HCT116 (cell line): Measurements from ENCODE around the gene SIDT1. TPM values are rescaled to one million over a fixed set of nuclear protein-coding genes. Genes with fewer than 3 reads are reported as not detected.

Experiments used
- ATAC-seq: fragments of 200-7000 bp; cut with Tn5 transposase; 2 replicates; pipeline ENCODE4 v1.9.1; 2020; ENCODE audit warnings: mild to moderate bottlenecking, moderate library complexity
- BruUV-seq: library from RNA; stranded (reverse); fragments of 400-500 nt; replicated peaks from 2 replicates; lab custom pipeline; 2021; lab: Mats Ljungman, UMichigan
- CTCF ChIA-PET: fragments of 300-600 bp; sonication (Branson Sonifier 250); formaldehyde crosslinking; loops from one replicate; lab custom pipeline; 2021; ENCODE audit warnings: antibody characterized with exemption; lab: Charles Lee
- POLR2A ChIA-PET: fragments of 300-600, 350-600 bp; sonication (Branson Sonifier 250); formaldehyde crosslinking; loops from one replicate; lab custom pipeline; 2021; ENCODE audit warnings: antibody characterized with exemption; lab: Charles Lee
- RAD21 ChIA-PET, 2 experiments: fragments of 300-600 bp; sonication (Branson Sonifier 250); formaldehyde crosslinking; loops; one replicate each; lab custom pipeline; 2023; ENCODE audit warnings: low total read pairs in 2 of 2; ENCODE audit not compliant: uncharacterized antibody in 2 of 2, unreplicated experiment in 2 of 2, low non-redundant PET in 1 of 2; lab: Charles Lee
- DNase-seq: peaks from one replicate; pipeline ENCODE4 v3.0.0-alpha.2; 2010; ENCODE audit warnings: low read depth, low spot score
- H2AFZ ChIP-seq: fragments of 200-600 bp; shearing (Covaris generic), sonication (generic); 2 replicates; pipeline ENCODE4 v1.6.1; 2017; ENCODE audit warnings: low read depth, mixed run types, mixed read lengths, antibody characterized with exemption, low read length; ENCODE audit not compliant: poor library complexity, severe bottlenecking
- H3K27ac ChIP-seq: 2 replicates; pipeline ENCODE4 v1.5.1; 2012; ENCODE audit warnings: low read depth, low read length
- H3K27me3 ChIP-seq: fragments of 200-600 bp; sonication (generic); 2 replicates; pipeline ENCODE4 v1.6.1; 2016; ENCODE audit warnings: mixed run types, low read length, mixed read lengths; ENCODE audit not compliant: insufficient read depth
- H3K36me3 ChIP-seq, 2 experiments: fragments of 200-500 bp in 1 of 2; fragments of 200-600 bp in 1 of 2; sonication (Bioruptor generic) in 1 of 2; sonication (generic) in 1 of 2; 2 replicates each; pipeline versions ENCODE4 v1.5.1 to v1.6.1; 2014 to 2016; ENCODE audit warnings: low read length in 2 of 2, inconsistent platforms in 1 of 2, mixed read lengths in 1 of 2, mixed run types in 1 of 2; ENCODE audit not compliant: insufficient read depth in 2 of 2, control insufficient read depth in 1 of 2
- H3K4me1 ChIP-seq, 2 experiments: fragments of 200-600 bp in 1 of 2; sonication (generic) in 1 of 2; 2 replicates each; pipeline versions ENCODE4 v1.5.1 to v1.6.1; 2012 to 2017; ENCODE audit warnings: low read length in 2 of 2, inconsistent platforms in 1 of 2, mild to moderate bottlenecking in 1 of 2, mixed read lengths in 1 of 2, mixed run types in 1 of 2, moderate library complexity in 1 of 2; ENCODE audit not compliant: insufficient read depth in 2 of 2, control insufficient read depth in 1 of 2
- H3K4me2 ChIP-seq: fragments of 200-600 bp; sonication (generic); 2 replicates; pipeline ENCODE4 v1.6.1; 2017; ENCODE audit warnings: mixed run types, low read length, mixed read lengths
- H3K4me3 ChIP-seq, 2 experiments: fragments of 200-600 bp in 1 of 2; sonication (generic) in 1 of 2; replicated peaks in 1 of 2; 2 replicates each; pipeline ENCODE4 v1.5.1; 2011 to 2016; ENCODE audit warnings: low read length in 2 of 2, control low read depth in 1 of 2, low read depth in 1 of 2, mild to moderate bottlenecking in 1 of 2, mixed read lengths in 1 of 2, mixed run types in 1 of 2
- H3K79me2 ChIP-seq: fragments of 200-600 bp; sonication (generic); 2 replicates; pipeline ENCODE4 v1.6.1; 2017; ENCODE audit warnings: mild to moderate bottlenecking, mixed run types, low read length, moderate library complexity, mixed read lengths; ENCODE audit not compliant: insufficient read depth
- H3K9ac ChIP-seq: fragments of 200-600 bp; sonication (generic); 2 replicates; pipeline ENCODE4 v1.6.1; 2016; ENCODE audit warnings: low read length, mixed read lengths
- H3K9me2 ChIP-seq: fragments of 200-600 bp; sonication (generic), shearing (Covaris generic); 2 replicates; pipeline ENCODE4 v1.6.1; 2017; ENCODE audit warnings: mixed run types, mild to moderate bottlenecking, moderate library complexity; ENCODE audit not compliant: insufficient read depth
- H3K9me3 ChIP-seq, 2 experiments: fragments of 200-500 bp in 1 of 2; fragments of 200-600 bp in 1 of 2; sonication (Bioruptor generic) in 1 of 2; sonication (generic) in 1 of 2; 2 replicates each; pipeline ENCODE4 v1.6.1; 2014 to 2017; ENCODE audit warnings: low read length in 2 of 2, mixed read lengths in 2 of 2, inconsistent platforms in 1 of 2, low read depth in 1 of 2, mild to moderate bottlenecking in 1 of 2, mixed run types in 1 of 2, moderate library complexity in 1 of 2; ENCODE audit not compliant: control insufficient read depth in 1 of 2, insufficient read depth in 1 of 2
- H4K20me1 ChIP-seq: fragments of 200-600 bp; sonication (generic), shearing (Covaris generic); 2 replicates; pipeline ENCODE4 v1.6.1; 2017; ENCODE audit warnings: mixed run types, mild to moderate bottlenecking, moderate library complexity; ENCODE audit not compliant: insufficient read depth
- CBX3 ChIP-seq: IDR thresholded peaks from 2 replicates; pipeline ENCODE4 v1.6.1; 2012; ENCODE audit warnings: low read depth
- CTCF ChIP-seq, 3 experiments: fragments of 200-600 bp in 1 of 3; sonication (generic) in 1 of 3; IDR thresholded peaks in 2 of 3; conservative IDR thresholded peaks in 1 of 3; 2 replicates each; pipeline ENCODE4 v1.5.1; 2012 to 2017; ENCODE audit warnings: low read depth in 2 of 3, low read length in 2 of 3, antibody characterized with exemption in 1 of 3, borderline replicate concordance in 1 of 3, control low read depth in 1 of 3, mild to moderate bottlenecking in 1 of 3, mixed read lengths in 1 of 3, mixed run types in 1 of 3, moderate library complexity in 1 of 3; ENCODE audit not compliant: insufficient read depth in 1 of 3
- EGR1 ChIP-seq: IDR thresholded peaks from 2 replicates; pipeline ENCODE4 v1.6.1; 2012; ENCODE audit warnings: low read depth
- EZH2 ChIP-seq: fragments of 200-600 bp; sonication (generic); IDR thresholded peaks from 2 replicates; pipeline ENCODE4 v1.6.1; 2017; ENCODE audit warnings: antibody characterized with exemption, mixed run types
- FOSL1 ChIP-seq: IDR thresholded peaks from 2 replicates; pipeline ENCODE4 v1.6.1; 2012; ENCODE audit warnings: low read depth
- MAX ChIP-seq: IDR thresholded peaks from 2 replicates; pipeline ENCODE4 v1.6.1; 2012
- POLR2A ChIP-seq: IDR thresholded peaks from 2 replicates; pipeline ENCODE4 v1.7.0; 2011; ENCODE audit warnings: borderline replicate concordance; ENCODE audit not compliant: insufficient read depth, insufficient read length; ENCODE audit errors: extremely low read depth
- POLR2AphosphoS5 ChIP-seq: IDR thresholded peaks from 2 replicates; pipeline ENCODE4 v1.6.1; 2011; ENCODE audit warnings: mild to moderate bottlenecking, low read depth, low read length, moderate library complexity
- RAD21 ChIP-seq: IDR thresholded peaks from 2 replicates; pipeline ENCODE4 v1.6.1; 2012; ENCODE audit warnings: low read depth, mild to moderate bottlenecking
- SIN3A ChIP-seq: IDR thresholded peaks from 2 replicates; pipeline ENCODE4 v1.6.1; 2012; ENCODE audit warnings: low read depth
- SP1 ChIP-seq: IDR thresholded peaks from 2 replicates; pipeline ENCODE4 v1.6.1; 2012; ENCODE audit warnings: low read depth
- SRF ChIP-seq: IDR thresholded peaks from 2 replicates; pipeline ENCODE4 v1.6.1; 2012; ENCODE audit warnings: low read depth
- TCF7L2 ChIP-seq: IDR thresholded peaks from 2 replicates; pipeline ENCODE4 v1.7.0; 2011; ENCODE audit warnings: borderline replicate concordance, inconsistent platforms; ENCODE audit not compliant: insufficient read depth, insufficient read length; ENCODE audit errors: extremely low read depth
- YY1 ChIP-seq: IDR thresholded peaks from 2 replicates; pipeline ENCODE4 v1.6.1; 2011; ENCODE audit warnings: low read length, low read depth, moderate library complexity, mild to moderate bottlenecking; ENCODE audit not compliant: insufficient replicate concordance; ENCODE audit errors: extremely low read depth
- ZFX ChIP-seq: fragments of 450-650 bp; IDR thresholded peaks from 2 replicates; pipeline ENCODE4 v1.6.1; 2017
- ZNF274 ChIP-seq: fragments of 200-500 bp; sonication (Bioruptor generic); IDR thresholded peaks from 2 replicates; pipeline ENCODE4 v1.6.1; 2014; ENCODE audit warnings: mild to moderate bottlenecking, low read depth, low read length, inconsistent platforms
- intact Hi-C: fragments of 100-400 bp; cut with micrococcal nuclease; formaldehyde crosslinking; loops from 2 replicates; pipeline ENCODE4 v1.10.0; 2022
- total RNA-seq: library from RNA; stranded (reverse); gene quantifications from one replicate; pipeline ENCODE4 v1.2.1, GENCODE V29; 2021; ENCODE audit not compliant: unreplicated experiment
- TF ChIP-seq, protein P1 (sequence below): IDR thresholded peaks from 2 replicates; pipeline ENCODE4 v1.6.1; 2012
- TF ChIP-seq, protein P2 (sequence below): IDR thresholded peaks from 2 replicates; pipeline ENCODE4 v1.6.1; 2012; ENCODE audit warnings: low read depth
- TF ChIP-seq, protein P3 (sequence below): IDR thresholded peaks from 2 replicates; pipeline ENCODE4 v1.6.1; 2011; ENCODE audit warnings: mild to moderate bottlenecking, low read length, moderate library complexity; ENCODE audit not compliant: insufficient replicate concordance; ENCODE audit errors: extremely low read depth

SIDT1 gene
- total RNA-seq, 1 experiment from 2014 or later = not detected

DNA sequence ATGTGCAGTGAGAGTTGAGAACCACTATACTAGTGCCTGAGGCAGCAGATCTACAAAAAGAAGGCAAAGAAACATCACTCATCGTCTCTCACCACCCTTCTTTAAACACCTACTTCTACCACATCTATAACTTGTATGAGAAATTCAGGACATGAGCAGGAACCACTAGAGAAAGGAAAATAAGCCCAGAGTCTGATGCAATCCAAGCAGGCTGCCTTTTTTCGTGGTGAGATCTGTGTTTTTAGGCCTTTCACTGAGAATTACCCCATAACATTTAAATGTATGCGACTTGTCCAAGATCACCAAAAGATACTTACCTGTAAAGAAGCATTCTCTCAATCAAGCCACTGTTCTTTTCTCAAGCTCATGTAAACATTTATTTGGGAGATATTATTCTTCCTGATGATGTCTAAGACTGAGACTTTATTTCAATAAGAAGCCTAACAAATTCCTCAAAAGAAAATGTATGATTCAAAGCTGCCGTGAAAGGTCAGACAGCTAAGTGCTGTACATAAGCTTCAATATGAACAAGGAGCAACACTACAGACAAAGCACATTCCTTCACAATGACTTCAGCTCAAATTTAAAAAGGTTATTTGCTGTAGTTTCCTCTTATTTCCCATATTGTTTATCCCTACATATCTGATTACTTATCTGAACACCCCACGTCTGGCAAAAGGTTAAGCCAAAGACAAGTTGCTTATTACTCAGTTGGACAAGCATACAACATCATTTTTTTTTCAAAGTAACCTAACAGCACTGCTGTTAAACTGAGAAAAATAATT is 33.9 kb upstream of the SIDT1 start:
- BruUV-seq = no TSS peak
- Histone ChIP-seq H3K4me2 (no peak overlapping the region), H4K20me1 (no peaks in the 10 kb centered on the region), H3K4me3 (no peak overlapping the region), H3K36me3 (peaks cover 4 to 8% of the 10 kb centered on the region in 2 experiments; a peak in 3 of 4 replicates), H3K9ac (no peak overlapping the region), H3K79me2 (no peaks in the 10 kb centered on the region), H3K9me2 (no peaks in the 10 kb centered on the region), H3K4me1 (no peaks in the 10 kb centered on the region), H3K27me3 (no peaks in the 10 kb centered on the region), H3K9me3 (no peaks in the 10 kb centered on the region), H2AFZ (no peak overlapping the region), H3K27ac (no peak overlapping the region)
- intact Hi-C loops = loop anchor here (10.0 kb wide), 1 partner anchor 416 kb away; no protein-coding TSS in a partner anchor
- CTCF ChIA-PET = interaction anchor here (1.1 to 4.5 kb wide), 2 partner anchors 59 to 80 kb away, joined by 4 to 30 read pairs; no protein-coding TSS in a partner anchor
- POLR2A ChIA-PET = interaction anchor here (0.8 kb wide), 1 partner anchor 16 kb away, joined by 3 read pairs; the partner anchor contains the start of gene SPICE1
- DNase-seq (no peak), ATAC-seq (no peak)
- RAD21 ChIA-PET = no interaction called here
- TF ChIP-seq POLR2AphosphoS5 (no peak), SIN3A (no peak), RAD21 (no peak), TCF7L2 (no peak), MAX (no peak), CTCF (IDR thresholded peaks at IDR 0.05 in 2 of 3, conservative IDR thresholded peaks at IDR 0.05 in 1 of 3; ENCODE audit: borderline replicate concordance in 1 of 3, insufficient read depth in 1 of 3, low read depth in 2 of 3, low read length in 2 of 3) (no peak), FOSL1 (no peak), EGR1 (no peak), YY1 (no peak), ZNF274 (no peak), CBX3 (no peak), EZH2 (no peak), POLR2A (no peak), ZFX (no peak), SP1 (no peak), SRF (no peak)
- TF ChIP-seq, protein P1, sequence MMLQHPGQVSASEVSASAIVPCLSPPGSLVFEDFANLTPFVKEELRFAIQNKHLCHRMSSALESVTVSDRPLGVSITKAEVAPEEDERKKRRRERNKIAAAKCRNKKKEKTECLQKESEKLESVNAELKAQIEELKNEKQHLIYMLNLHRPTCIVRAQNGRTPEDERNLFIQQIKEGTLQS = no peak
- TF ChIP-seq, protein P2, sequence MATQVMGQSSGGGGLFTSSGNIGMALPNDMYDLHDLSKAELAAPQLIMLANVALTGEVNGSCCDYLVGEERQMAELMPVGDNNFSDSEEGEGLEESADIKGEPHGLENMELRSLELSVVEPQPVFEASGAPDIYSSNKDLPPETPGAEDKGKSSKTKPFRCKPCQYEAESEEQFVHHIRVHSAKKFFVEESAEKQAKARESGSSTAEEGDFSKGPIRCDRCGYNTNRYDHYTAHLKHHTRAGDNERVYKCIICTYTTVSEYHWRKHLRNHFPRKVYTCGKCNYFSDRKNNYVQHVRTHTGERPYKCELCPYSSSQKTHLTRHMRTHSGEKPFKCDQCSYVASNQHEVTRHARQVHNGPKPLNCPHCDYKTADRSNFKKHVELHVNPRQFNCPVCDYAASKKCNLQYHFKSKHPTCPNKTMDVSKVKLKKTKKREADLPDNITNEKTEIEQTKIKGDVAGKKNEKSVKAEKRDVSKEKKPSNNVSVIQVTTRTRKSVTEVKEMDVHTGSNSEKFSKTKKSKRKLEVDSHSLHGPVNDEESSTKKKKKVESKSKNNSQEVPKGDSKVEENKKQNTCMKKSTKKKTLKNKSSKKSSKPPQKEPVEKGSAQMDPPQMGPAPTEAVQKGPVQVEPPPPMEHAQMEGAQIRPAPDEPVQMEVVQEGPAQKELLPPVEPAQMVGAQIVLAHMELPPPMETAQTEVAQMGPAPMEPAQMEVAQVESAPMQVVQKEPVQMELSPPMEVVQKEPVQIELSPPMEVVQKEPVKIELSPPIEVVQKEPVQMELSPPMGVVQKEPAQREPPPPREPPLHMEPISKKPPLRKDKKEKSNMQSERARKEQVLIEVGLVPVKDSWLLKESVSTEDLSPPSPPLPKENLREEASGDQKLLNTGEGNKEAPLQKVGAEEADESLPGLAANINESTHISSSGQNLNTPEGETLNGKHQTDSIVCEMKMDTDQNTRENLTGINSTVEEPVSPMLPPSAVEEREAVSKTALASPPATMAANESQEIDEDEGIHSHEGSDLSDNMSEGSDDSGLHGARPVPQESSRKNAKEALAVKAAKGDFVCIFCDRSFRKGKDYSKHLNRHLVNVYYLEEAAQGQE = no peak
- TF ChIP-seq, protein P3, sequence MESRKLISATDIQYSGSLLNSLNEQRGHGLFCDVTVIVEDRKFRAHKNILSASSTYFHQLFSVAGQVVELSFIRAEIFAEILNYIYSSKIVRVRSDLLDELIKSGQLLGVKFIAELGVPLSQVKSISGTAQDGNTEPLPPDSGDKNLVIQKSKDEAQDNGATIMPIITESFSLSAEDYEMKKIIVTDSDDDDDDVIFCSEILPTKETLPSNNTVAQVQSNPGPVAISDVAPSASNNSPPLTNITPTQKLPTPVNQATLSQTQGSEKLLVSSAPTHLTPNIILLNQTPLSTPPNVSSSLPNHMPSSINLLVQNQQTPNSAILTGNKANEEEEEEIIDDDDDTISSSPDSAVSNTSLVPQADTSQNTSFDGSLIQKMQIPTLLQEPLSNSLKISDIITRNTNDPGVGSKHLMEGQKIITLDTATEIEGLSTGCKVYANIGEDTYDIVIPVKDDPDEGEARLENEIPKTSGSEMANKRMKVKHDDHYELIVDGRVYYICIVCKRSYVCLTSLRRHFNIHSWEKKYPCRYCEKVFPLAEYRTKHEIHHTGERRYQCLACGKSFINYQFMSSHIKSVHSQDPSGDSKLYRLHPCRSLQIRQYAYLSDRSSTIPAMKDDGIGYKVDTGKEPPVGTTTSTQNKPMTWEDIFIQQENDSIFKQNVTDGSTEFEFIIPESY = no peak
